Colonic mucosa (tissue), 4 donors: ENCODE data around the gene SPINK5. TPM values are rescaled to one million over a fixed set of nuclear protein-coding genes. Genes with fewer than 3 reads are reported as not detected.

ENCODE experiments used
- DNase-seq: peaks from one replicate; pipeline ENCODE4 v3.0.0-alpha.2; 2020
- H3K27ac ChIP-seq: fragments of 200-600 bp; one replicate; pipeline ENCODE4 v1.8.0; 2021
- H3K27me3 ChIP-seq: fragments of 200-600 bp; one replicate; pipeline ENCODE4 v1.8.0; 2021
- H3K36me3 ChIP-seq: fragments of 200-600 bp; one replicate; pipeline ENCODE4 v1.8.0; 2021
- H3K4me1 ChIP-seq: fragments of 200-600 bp; one replicate; pipeline ENCODE4 v1.8.0; 2021; ENCODE audit warnings: mild to moderate bottlenecking
- H3K4me3 ChIP-seq: fragments of 200-600 bp; one replicate; pipeline ENCODE4 v1.8.0; 2021
- H3K9ac ChIP-seq, 2 donors: one replicate each; pipeline ENCODE4 v1.7.0; 2013; ENCODE audit warnings: control low read depth in 2 of 2, low read depth in 2 of 2, low read length in 2 of 2
- H3K9me3 ChIP-seq: fragments of 200-600 bp; one replicate; pipeline ENCODE4 v1.8.0; 2021
- CTCF ChIP-seq: fragments of 200-600 bp; IDR thresholded peaks from one replicate; pipeline ENCODE4 v1.8.0; 2022; ENCODE audit warnings: antibody characterized with exemption, mild to moderate bottlenecking
- intact Hi-C: fragments of 100-400 bp; cut with DNase I; formaldehyde crosslinking; loops from one replicate; pipeline ENCODE4 v1.14.1; 2022
- total RNA-seq, 2 donors: library from RNA; stranded (reverse); fragmentation: NEBNext Ultra II Directional in 1 of 2; extraction: Animal tissue kit (Norgen Biotek cat#: 25700) in 1 of 2; gene quantifications; one replicate each; pipeline ENCODE4 v1.2.1, GENCODE V29; 2021
- donor health status: healthy.
- donor health status: DM: no; HTN: no; CAD: no.
- donor health status: DM: no; HTN: no; CAD: no.

The SPINK5 gene
- total RNA-seq = 10 to 100 TPM; 25.6 to 29.0 TPM

GRCh38 chr5:148063861-148064260 is at the start of gene SPINK5:
SPINK5 (plus strand) TSS chr5:148063980; CDS start chr5:148064045, 65 bp downstream.
- Histone ChIP-seq H3K9ac (no peak within 1 kb of the TSS), H3K27ac (no peak within 1 kb of the TSS), H3K9me3 (no peaks in the 10 kb centered on the region), H3K36me3 (no peaks in the 10 kb centered on the region), H3K4me3 (no peak within 1 kb of the TSS), H3K27me3 (no peaks in the 10 kb centered on the region), H3K4me1 (no peaks in the 10 kb centered on the region)
- intact Hi-C loops = no loop called here
- TF ChIP-seq CTCF = no peak
- DNase-seq = no peak

GRCh38 chr5:148014276-148014675 is 49.5 kb upstream of the SPINK5 start:
- TF ChIP-seq CTCF = no peak
- no peak for DNase-seq

GRCh38 chr5:148020257-148020988 is 43.4 kb upstream of the SPINK5 start:
- intact Hi-C loops = no loop called here
- Histone ChIP-seq H3K4me1 (no peaks in the 10 kb centered on the region), H3K27ac (no peak overlapping the region), H3K27me3 (no peaks in the 10 kb centered on the region), H3K4me3 (no peak overlapping the region), H3K36me3 (no peaks in the 10 kb centered on the region), H3K9me3 (no peaks in the 10 kb centered on the region), H3K9ac (no peak overlapping the region)
- DNase-seq = no peak
- TF ChIP-seq CTCF = no peak

More at GRCh38 chr5:148014276-148014675, 49.5 kb upstream of the SPINK5 start:
- Histone ChIP-seq H3K4me3 (no peak overlapping the region), H3K27me3 (no peaks in the 10 kb centered on the region), H3K4me1 (no peaks in the 10 kb centered on the region), H3K27ac (no peak overlapping the region), H3K9me3 (no peaks in the 10 kb centered on the region), H3K36me3 (no peaks in the 10 kb centered on the region), H3K9ac (no peak overlapping the region)
- intact Hi-C loops = no loop called here

GRCh38 chr5:148027505-148027904 is 36.3 kb upstream of the SPINK5 start:
- Histone ChIP-seq H3K27ac (no peak overlapping the region), H3K4me1 (no peaks in the 10 kb centered on the region), H3K4me3 (no peak overlapping the region), H3K9me3 (no peaks in the 10 kb centered on the region), H3K9ac (no peak overlapping the region), H3K36me3 (no peaks in the 10 kb centered on the region), H3K27me3 (no peaks in the 10 kb centered on the region)
- TF ChIP-seq CTCF = no peak
- intact Hi-C loops = no loop called here
- DNase-seq = no peak

- TF ChIP-seq CTCF = no peak
- no peaks in the 10 kb centered on the region for H3K4me1 ChIP-seq
- no peak overlapping the region for H3K27ac ChIP-seq
- intact Hi-C loops = no loop called here
- H3K9me3 ChIP-seq = no peaks in the 10 kb centered on the region
- H3K4me3 ChIP-seq = no peak overlapping the region
- H3K9ac ChIP-seq = no peak overlapping the region
- DNase-seq = no peak
- H3K36me3 ChIP-seq = no peaks in the 10 kb centered on the region
- no peaks in the 10 kb centered on the region for H3K27me3 ChIP-seq
Measured at GRCh38 chr5:148029131-148029530, 34.6 kb upstream of the SPINK5 start.
